HG03025 (cell line): ENCODE data around the gene ZNF83.
A peak's percentile ranks its signal among the peaks of the same experiment; 100 is the strongest.
"Not testable (repeated sequence)": the region's sequence is repeated elsewhere in the genome, so short reads cannot be mapped to it uniquely, and the experiment has no call there.

Source experiments
- ATAC-seq: cut with Tn5 transposase; IDR thresholded peaks from one replicate; pipeline ENCODE4 v1.9.1; 2021; ENCODE audit warnings: mild to moderate bottlenecking, moderate library complexity; ENCODE audit not compliant: unreplicated experiment, low FRiP score

ZNF83 gene

GRCh38 chr19:52637718-52638585 is at the start of gene ZNF83:
ZNF83 (minus strand) TSS chr19:52638355.
- ATAC-seq: peak; percentile 90

DNA sequence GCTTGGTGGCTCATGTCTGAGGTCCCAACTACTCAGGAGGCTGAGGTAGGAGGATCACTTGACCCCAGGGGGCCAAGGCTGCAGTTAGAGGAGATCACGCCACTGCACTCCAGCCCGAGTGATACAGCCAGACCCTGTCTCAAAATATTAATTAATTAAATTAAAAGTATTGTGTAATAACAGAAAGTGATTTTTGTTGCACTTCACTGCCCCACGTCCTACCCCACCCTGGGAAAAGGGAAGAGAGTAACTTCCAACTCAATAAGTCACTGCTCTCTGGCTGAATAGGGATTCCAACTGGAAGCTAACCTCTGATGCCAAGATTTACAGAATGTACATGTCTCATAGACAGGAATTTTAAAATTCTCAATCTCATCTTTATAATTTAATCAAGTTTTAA is 49.5 kb upstream of the ZNF83 start:
- ATAC-seq: no peak

GRCh38 chr19:52685811-52686210 is 47.7 kb upstream of the ZNF83 start:
- no peak for ATAC-seq

DNA sequence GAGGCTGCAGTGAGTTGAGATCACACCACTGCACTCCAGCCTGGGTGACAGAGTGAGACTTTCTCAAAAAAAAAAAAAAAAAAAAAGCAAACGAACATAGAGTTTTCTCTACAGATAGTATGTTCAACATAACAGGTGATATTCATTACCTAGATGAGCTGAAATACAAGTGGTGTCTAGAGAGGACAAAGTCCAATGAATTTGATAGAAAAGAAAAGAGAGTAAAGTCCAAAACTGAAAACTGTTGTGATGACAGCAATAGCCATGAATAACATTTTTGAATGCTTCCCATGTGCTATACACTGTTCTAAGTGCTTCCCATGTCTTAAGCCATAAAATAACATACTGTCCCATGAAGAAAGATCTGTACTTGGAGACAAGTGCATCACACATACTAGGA is 43.1 kb upstream of the ZNF83 start:
- ATAC-seq: not testable (repeated sequence)

DNA sequence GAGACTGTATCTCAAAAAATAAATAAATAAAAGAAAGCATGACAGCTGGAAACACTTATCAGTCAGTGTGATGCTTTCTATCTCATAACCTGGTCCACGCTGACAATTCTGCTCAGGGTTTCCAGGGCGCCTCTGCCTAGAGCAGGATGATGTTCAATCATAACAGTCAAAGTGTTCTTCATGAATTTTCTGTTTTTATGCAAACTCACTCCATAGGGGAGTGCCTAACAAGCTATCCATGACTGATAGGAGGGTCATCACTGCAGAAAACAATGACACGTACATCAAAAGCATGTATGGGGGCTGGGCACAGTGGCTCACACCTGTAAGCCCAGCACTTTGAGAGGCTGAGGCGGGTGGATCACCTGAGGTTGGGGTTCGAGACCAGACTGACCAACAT is 41.4 kb upstream of the ZNF83 start:
- ATAC-seq: no peak

DNA sequence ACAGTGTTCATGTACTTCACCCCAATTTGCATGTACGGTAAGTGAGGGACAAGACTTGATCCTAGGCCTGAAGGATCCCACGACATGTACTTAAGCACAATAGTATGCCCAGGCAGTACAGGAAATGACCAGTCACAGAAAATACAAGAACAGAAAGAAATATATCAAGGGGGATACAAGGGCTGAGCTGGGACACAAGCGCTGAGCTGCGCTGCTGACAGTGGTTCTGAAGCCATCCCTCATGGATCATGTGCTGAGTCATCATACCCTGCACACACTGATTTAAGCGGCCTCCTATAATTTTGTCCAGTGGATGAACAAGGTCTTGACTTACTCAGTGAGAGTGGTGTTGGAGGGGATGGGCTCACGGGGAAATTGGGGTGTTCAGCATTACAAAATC is 37.1 kb upstream of the ZNF83 start:
- ATAC-seq: not testable (repeated sequence)

GRCh38 chr19:52673014-52673413 is 34.9 kb upstream of the ZNF83 start:
- no peak for ATAC-seq

GRCh38 chr19:52670046-52670445 is 31.9 kb upstream of the ZNF83 start:
- ATAC-seq: no peak

GRCh38 chr19:52669586-52669985 is 31.4 kb upstream of the ZNF83 start:
- no peak for ATAC-seq

DNA sequence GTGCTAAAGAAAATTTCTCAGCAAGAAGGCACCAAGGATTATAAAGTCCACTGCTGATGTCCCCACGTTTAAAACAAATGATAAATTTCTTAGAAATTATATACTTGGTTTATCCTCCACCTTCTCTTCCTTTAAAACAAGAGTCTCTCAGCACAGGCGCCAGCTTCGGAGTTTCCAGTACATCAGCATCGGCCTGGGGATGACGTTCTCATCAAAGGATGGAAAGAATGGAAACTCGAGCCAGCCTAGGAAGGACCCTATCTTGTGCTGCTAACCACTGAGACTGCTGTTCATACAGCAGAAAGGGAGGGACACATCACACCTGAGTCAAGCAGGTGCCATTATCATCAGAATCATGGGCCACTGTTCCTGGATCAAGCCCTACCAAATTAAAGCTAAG is 29.8 kb upstream of the ZNF83 start:
- no peak for ATAC-seq

DNA sequence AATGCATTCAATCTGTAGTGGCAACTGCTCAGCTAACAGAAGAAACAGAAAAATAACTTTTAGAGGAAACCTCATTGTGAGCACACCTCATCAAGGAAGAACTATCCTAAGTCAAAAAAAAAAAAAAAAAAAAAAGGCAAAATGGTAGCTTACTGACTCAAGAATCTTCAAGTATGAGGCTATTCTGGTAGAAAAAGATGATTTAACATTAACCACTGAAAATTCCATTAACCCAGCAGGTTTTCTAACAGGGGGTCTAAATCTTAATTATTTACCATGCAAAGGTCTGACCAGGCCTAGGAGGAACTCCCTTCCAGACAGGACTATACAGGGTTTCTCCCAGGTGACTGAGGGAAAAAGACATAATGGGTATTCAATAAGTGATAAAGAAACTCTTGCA is 28.4 kb upstream of the ZNF83 start:
- no peak for ATAC-seq

GRCh38 chr19:52665529-52665928 is 27.4 kb upstream of the ZNF83 start:
- no peak for ATAC-seq

DNA sequence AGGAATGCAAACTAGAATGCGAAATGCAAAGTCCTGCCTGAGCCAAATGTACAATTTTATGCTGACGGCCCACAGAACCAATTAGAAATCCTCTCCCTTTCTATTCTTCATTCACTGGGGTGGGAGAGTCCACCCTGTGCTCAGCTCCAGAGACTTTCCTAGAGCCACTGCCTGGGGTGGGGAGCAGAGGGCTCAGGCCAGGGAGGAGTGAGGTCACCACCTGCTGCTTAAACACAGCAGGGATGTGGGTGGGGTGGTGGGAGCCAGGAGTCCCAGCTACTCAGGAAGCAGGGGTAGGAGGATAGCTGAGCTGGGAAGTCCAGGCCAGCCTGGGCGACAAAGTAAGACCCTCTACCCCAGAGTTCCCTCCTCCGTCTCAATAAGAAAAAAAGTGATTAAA is 26.9 kb upstream of the ZNF83 start:
- ATAC-seq: no peak

DNA sequence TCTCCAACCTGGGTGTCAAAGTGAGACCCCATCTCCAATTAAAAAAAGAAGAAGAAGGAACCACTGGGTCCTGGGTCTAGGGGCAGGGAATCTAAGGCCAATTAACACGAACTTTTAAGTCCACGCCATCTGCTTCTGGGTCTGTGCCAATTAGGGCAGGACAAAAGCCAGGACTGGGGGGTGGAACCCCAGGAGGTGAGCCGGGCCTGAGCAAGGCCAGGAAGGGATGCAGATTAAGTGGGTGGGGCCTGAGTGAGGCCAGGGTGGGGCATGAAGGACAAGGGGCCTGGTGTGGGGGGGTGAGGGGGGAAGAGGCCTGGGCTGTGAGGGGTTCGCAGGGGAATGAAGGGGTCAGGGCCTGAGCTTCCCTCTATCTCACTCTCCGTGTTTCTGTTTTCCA is 26.3 kb upstream of the ZNF83 start:
- no peak for ATAC-seq

DNA sequence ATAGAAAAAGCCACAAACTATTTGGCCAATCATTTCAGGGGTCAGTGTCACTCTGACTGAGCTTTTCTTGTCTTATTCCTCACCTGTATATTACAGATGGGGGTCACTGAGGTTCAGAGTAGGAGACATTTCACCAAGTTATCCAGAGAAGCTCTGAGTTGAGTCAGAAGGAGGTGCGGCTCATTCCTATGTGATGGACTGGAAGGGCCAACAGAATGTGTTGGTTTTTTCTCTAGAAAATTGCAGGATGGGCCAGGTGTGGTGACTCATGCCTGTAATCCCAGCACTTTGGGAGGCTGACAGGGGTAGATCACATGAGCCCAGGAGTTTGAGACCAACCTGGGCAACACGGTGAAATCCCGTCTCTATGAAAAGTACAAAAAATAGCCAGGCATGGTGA is 24.5 kb upstream of the ZNF83 start:
- ATAC-seq: no peak

- ATAC-seq: no peak
These were observed 22.8 kb upstream of the ZNF83 start for GRCh38 chr19:52660981-52661380.

DNA sequence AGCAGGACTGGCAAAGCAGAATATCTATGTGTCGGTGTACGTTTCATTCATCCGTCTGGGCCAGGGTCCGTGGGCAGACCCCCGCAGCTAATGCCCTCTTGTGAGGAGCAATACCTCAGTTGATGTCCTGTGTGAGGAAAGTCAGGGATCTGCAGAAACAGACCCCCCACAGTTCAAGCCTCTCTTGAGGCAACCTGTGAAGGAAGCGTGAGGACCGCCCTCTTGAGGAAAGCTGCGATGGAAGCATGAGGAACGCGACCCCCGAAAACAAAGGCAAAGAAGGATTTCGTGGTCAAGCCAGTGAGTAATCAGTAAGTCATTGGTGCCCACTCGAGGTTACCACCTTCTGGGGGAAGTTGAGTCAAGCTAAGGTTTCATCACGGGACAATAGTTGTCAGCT is 20.9 kb upstream of the ZNF83 start:
- ATAC-seq: no peak

DNA sequence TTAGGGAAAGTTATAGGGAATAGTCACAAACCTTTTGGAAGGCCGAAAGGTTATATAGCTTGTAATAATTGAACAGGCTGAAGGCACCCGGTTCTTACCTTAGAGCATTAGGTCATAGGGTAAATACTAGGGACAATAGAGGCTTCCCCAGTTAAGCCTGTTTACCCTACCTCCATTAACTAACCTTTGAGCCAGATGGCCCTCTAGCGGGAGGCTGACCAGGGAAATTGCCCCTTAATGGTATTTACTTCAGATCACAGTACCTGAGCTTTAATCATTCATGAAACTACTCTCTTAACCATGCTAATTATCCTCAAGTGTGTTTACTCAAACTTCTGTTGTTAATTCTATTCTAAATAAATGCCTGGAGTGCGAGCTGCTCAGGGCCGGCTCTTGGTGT is 20.4 kb upstream of the ZNF83 start:
- no peak for ATAC-seq

- no peak for ATAC-seq
These were observed 15.0 kb upstream of the ZNF83 start for GRCh38 chr19:52653161-52653560.

DNA sequence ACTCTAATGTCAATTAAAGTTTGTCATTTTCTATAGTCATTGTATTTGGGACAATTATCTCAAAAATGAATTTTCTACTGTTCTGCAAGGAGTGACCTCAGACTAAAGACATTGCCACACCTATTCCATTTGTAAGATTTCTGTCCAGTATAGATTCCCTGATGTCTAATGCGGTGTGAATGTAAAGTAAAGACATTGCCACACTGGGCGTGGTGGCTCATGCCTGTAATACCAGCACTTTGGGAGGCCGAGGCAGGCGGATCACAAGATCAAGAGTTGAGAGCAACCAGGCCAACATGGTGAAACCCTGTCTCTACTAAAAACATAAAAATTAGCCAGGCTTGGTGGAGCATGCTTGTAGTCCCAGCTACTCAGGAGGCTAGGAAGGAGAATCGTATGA is 13.8 kb upstream of the ZNF83 start:
- ATAC-seq: no peak

- no peak for ATAC-seq
These were observed 10.3 kb upstream of the ZNF83 start for GRCh38 chr19:52648336-52649016.
